Stimulated activated CD8-positive, alpha-beta memory T cell treated with anti-CD3 and anti-CD28 coated beads, Interleukin-7, amount 100 ng/mL, for 24 hours (primary cell): ENCODE data around the gene CNKSR3.
"Not testable (repeated sequence)": the region's sequence is repeated elsewhere in the genome, so short reads cannot be mapped to it uniquely, and the experiment has no call there.

Experiments
- DNase-seq: peaks from one replicate; pipeline ENCODE4 v3.0.0-alpha.2; 2020; ENCODE audit warnings: low read depth

CNKSR3 gene

GRCh38 chr6:154510144-154510905 lies at the start of gene CNKSR3:
Gene CNKSR3, minus strand, starts transcription at chr6:154510685. Its CDS starts 571 bp downstream, at chr6:154510114.
- DNase-seq: no peak

GRCh38 chr6:154558984-154559383 lies 48.5 kb upstream of the CNKSR3 start:
- DNase-seq: no peak

GRCh38 chr6:154558513-154558912 lies 48.0 kb upstream of the CNKSR3 start:
- no peak for DNase-seq

GRCh38 chr6:154555073-154555677 lies 44.7 kb upstream of the CNKSR3 start:
- DNase-seq: no peak

GRCh38 chr6:154554491-154554890 lies 44.0 kb upstream of the CNKSR3 start:
- DNase-seq: no peak

- DNase-seq: no peak
Observed at GRCh38 chr6:154550779-154551178, 40.3 kb upstream of the CNKSR3 start.

- no peak for DNase-seq
Observed at GRCh38 chr6:154549179-154549578, 38.7 kb upstream of the CNKSR3 start.

- no peak for DNase-seq
Observed at GRCh38 chr6:154548130-154548830, 37.8 kb upstream of the CNKSR3 start.

GRCh38 chr6:154543628-154544027 lies 33.1 kb upstream of the CNKSR3 start:
- no peak for DNase-seq

GRCh38 chr6:154542747-154543146 lies 32.3 kb upstream of the CNKSR3 start:
- no peak for DNase-seq

GRCh38 chr6:154541837-154542236 lies 31.4 kb upstream of the CNKSR3 start:
- DNase-seq: not testable (repeated sequence)

- DNase-seq: no peak
Observed at GRCh38 chr6:154539593-154540269, 29.2 kb upstream of the CNKSR3 start.

GRCh38 chr6:154538640-154539191 lies 28.2 kb upstream of the CNKSR3 start:
- no peak for DNase-seq

- DNase-seq: no peak
Observed at GRCh38 chr6:154537511-154538325, 27.2 kb upstream of the CNKSR3 start.

GRCh38 chr6:154536999-154537398 lies 26.5 kb upstream of the CNKSR3 start:
- DNase-seq: no peak

- no peak for DNase-seq
Observed at GRCh38 chr6:154536255-154536654, 25.8 kb upstream of the CNKSR3 start.

GRCh38 chr6:154535851-154536250 lies 25.4 kb upstream of the CNKSR3 start:
- DNase-seq: no peak

- no peak for DNase-seq
Observed at GRCh38 chr6:154535147-154535546, 24.7 kb upstream of the CNKSR3 start.

- no peak for DNase-seq
Observed at GRCh38 chr6:154534531-154534930, 24.0 kb upstream of the CNKSR3 start.

GRCh38 chr6:154532426-154532825 lies 21.9 kb upstream of the CNKSR3 start:
- DNase-seq: no peak

- no peak for DNase-seq
Observed at GRCh38 chr6:154529957-154530356, 19.5 kb upstream of the CNKSR3 start.
